Duodenal mucosa (tissue), 2 donors: ENCODE results near the gene GALNT10.

Experiments
- H3K27ac ChIP-seq: one replicate; pipeline ENCODE4 v1.7.0; 2013; ENCODE audit warnings: low read depth, low read length
- H3K27me3 ChIP-seq, 2 donors: one replicate each; pipeline ENCODE4 v1.7.0; 2013; ENCODE audit warnings: low read length in 2 of 2, control low read depth in 1 of 2; ENCODE audit not compliant: insufficient read depth in 2 of 2, control insufficient read depth in 1 of 2
- H3K36me3 ChIP-seq, 2 donors: one replicate each; pipeline ENCODE4 v1.7.0; 2013; ENCODE audit warnings: low read length in 2 of 2, control low read depth in 1 of 2; ENCODE audit not compliant: insufficient read depth in 2 of 2, control insufficient read depth in 1 of 2
- H3K4me1 ChIP-seq, 2 donors: one replicate each; pipeline ENCODE4 v1.7.0; 2013; ENCODE audit warnings: low read length in 2 of 2, control low read depth in 1 of 2; ENCODE audit not compliant: insufficient read depth in 2 of 2, control insufficient read depth in 1 of 2
- H3K4me3 ChIP-seq, 2 donors: one replicate each; pipeline ENCODE4 v1.7.0; 2013; ENCODE audit warnings: low read length in 2 of 2, low read depth in 1 of 2
- H3K9ac ChIP-seq, 2 donors: one replicate each; pipeline ENCODE4 v1.7.0; 2013; ENCODE audit warnings: low read length in 2 of 2, low read depth in 1 of 2
- H3K9me3 ChIP-seq, 2 donors: one replicate each; pipeline ENCODE4 v1.7.0; 2013; ENCODE audit warnings: low read length in 2 of 2, control low read depth in 1 of 2; ENCODE audit not compliant: control insufficient read depth in 1 of 2

The GALNT10 gene

DNA sequence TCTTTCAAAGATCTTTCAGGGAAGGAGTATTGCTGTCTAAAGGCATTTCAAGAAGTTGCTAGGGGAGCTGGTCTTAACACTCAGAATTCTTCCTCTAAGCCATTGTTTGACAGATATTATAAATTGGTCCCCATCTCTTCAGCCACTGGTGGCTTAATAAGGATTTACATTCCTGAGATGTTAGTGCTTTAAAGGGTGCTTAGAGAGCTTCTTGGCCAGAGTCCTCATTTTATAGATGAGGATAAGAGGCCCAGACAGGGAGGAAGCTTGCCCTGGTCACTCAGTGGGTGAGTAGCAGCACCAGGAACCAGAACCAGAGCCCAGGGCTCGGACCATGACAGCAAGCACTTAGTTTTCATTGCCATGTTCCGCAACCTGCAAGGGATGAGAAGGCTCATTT, 53.2 kb downstream of the GALNT10 start:
- peaks cover 0 to 2% of the 10 kb centered on the region in 2 donors for H3K9me3 ChIP-seq
- no peaks in the 10 kb centered on the region for H3K27me3 ChIP-seq
- peaks cover 4 to 11% of the 10 kb centered on the region in 2 donors for H3K4me1 ChIP-seq
- H3K36me3 ChIP-seq = no peaks in the 10 kb centered on the region
- H3K27ac ChIP-seq = no peak overlapping the region
- H3K4me3 ChIP-seq = no peak overlapping the region
- H3K9ac ChIP-seq = no peak overlapping the region

DNA sequence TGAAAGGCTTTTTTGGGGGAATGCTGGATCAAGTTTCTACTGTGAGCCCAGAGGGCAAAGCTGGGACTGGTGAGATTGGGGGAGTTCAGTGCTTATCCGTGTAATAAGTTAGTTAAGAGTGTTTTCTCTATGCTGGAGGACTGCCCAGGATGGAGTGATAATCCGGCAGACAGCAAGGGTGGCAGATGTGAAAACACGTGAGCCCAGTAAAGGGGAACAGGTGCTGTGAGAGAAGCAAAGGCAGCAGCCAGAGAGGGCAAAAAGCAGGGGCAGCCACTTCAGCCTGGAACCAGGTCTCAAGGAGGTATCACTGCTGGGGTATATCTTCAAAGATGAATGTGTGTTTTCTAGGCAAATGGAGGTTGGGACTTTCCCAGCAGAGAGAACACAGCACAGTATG, 53.9 kb downstream of the GALNT10 start:
- H3K4me3 ChIP-seq = no peak overlapping the region
- no peaks in the 10 kb centered on the region for H3K36me3 ChIP-seq
- no peak overlapping the region for H3K27ac ChIP-seq
- peaks cover 0 to 2% of the 10 kb centered on the region in 2 donors for H3K9me3 ChIP-seq
- H3K9ac ChIP-seq = no peak overlapping the region
- H3K27me3 ChIP-seq = no peaks in the 10 kb centered on the region
- peaks cover 4 to 9% of the 10 kb centered on the region in 2 donors for H3K4me1 ChIP-seq

DNA sequence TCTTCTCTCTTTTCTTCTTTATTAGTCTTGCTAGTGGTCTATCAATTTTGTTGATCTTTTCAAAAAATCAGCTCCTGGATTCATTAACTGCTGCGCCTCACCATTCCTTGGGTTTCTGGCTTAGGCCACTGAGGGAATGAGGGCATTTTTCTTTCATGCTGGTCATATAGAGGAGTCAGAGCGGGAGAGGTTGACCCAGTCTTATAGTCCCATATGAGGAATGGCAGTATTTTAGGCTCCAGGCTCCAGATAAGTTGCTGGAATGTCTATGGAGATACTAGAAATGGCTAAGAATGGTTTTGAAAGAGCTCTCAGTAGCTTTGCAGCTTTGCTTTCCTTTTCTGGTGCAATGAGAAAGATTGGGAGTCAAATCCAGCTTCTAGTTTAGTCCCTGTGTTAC, 58.2 kb downstream of the GALNT10 start:
- H3K9me3 ChIP-seq = peaks cover 0 to 2% of the 10 kb centered on the region in 2 donors
- no peaks in the 10 kb centered on the region for H3K27me3 ChIP-seq
- no peaks in the 10 kb centered on the region for H3K4me1 ChIP-seq
- H3K4me3 ChIP-seq = no peak overlapping the region
- H3K27ac ChIP-seq = no peak overlapping the region
- H3K9ac ChIP-seq = no peak overlapping the region
- H3K36me3 ChIP-seq = no peaks in the 10 kb centered on the region

- H3K27me3 ChIP-seq = no peaks in the 10 kb centered on the region
Measured at GRCh38 chr5:154249826-154250225, 59.3 kb downstream of the GALNT10 start.

GRCh38 chr5:154251529-154251928, 61.0 kb downstream of the GALNT10 start:
- no peak overlapping the region for H3K4me3 ChIP-seq
- H3K27me3 ChIP-seq = no peaks in the 10 kb centered on the region
- no peaks in the 10 kb centered on the region for H3K9me3 ChIP-seq
- H3K36me3 ChIP-seq = no peaks in the 10 kb centered on the region
- H3K9ac ChIP-seq = no peak overlapping the region
- H3K4me1 ChIP-seq = peaks cover 13 to 22% of the 10 kb centered on the region in 2 donors
- H3K27ac ChIP-seq = no peak overlapping the region

More at GRCh38 chr5:154249826-154250225, 59.3 kb downstream of the GALNT10 start:
- Histone ChIP-seq H3K36me3 (no peaks in the 10 kb centered on the region), H3K4me1 (peaks cover 3 to 6% of the 10 kb centered on the region in 2 donors), H3K9ac (no peak overlapping the region), H3K4me3 (no peak overlapping the region), H3K9me3 (no peaks in the 10 kb centered on the region), H3K27ac (no peak overlapping the region)

DNA sequence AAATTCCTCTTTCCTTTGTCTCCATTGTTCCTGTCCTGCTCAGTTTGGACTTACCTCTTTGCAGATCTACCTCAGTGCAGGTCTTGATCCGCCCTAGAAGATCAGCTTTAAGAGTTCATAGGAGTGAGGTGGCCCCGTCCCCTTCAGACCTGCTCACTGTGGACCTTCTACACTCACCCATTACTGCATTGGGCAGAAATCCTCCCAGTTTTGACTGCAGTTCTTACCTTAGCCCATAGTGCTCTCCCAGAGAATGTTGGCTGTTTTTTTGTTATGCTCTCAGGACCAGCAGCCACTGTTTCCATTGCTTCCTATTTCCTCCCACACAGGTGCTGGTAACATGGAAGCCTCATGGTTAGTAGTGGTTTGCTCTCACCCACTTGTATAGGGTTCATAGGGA, 63.3 kb downstream of the GALNT10 start:
- Histone ChIP-seq H3K36me3 (no peaks in the 10 kb centered on the region), H3K9ac (no peak overlapping the region), H3K4me1 (peaks cover 21 to 43% of the 10 kb centered on the region in 2 donors), H3K27me3 (no peaks in the 10 kb centered on the region), H3K4me3 (no peak overlapping the region), H3K27ac (no peak overlapping the region), H3K9me3 (no peaks in the 10 kb centered on the region)

- H3K27ac ChIP-seq = no peak overlapping the region
Measured at GRCh38 chr5:154254896-154255295, 64.4 kb downstream of the GALNT10 start.

GRCh38 chr5:154257046-154257445, 66.5 kb downstream of the GALNT10 start:
- Histone ChIP-seq H3K27ac (no peak overlapping the region), H3K9me3 (no peaks in the 10 kb centered on the region), H3K9ac (no peak overlapping the region), H3K36me3 (no peaks in the 10 kb centered on the region), H3K4me1 (peaks cover 21 to 54% of the 10 kb centered on the region in 2 donors), H3K27me3 (no peaks in the 10 kb centered on the region), H3K4me3 (no peak overlapping the region)

More at GRCh38 chr5:154254896-154255295, 64.4 kb downstream of the GALNT10 start:
- peaks cover 21 to 51% of the 10 kb centered on the region in 2 donors for H3K4me1 ChIP-seq
- H3K36me3 ChIP-seq = no peaks in the 10 kb centered on the region
- no peak overlapping the region for H3K9ac ChIP-seq
- H3K9me3 ChIP-seq = no peaks in the 10 kb centered on the region
- H3K27me3 ChIP-seq = no peaks in the 10 kb centered on the region
- H3K4me3 ChIP-seq = no peak overlapping the region

- H3K4me1 ChIP-seq = peaks cover 21 to 54% of the 10 kb centered on the region in 2 donors
- no peak overlapping the region for H3K4me3 ChIP-seq
- H3K9ac ChIP-seq = no peak overlapping the region
- no peaks in the 10 kb centered on the region for H3K36me3 ChIP-seq
- no peaks in the 10 kb centered on the region for H3K27me3 ChIP-seq
- no peak overlapping the region for H3K27ac ChIP-seq
- H3K9me3 ChIP-seq = no peaks in the 10 kb centered on the region
Measured at GRCh38 chr5:154258531-154259217, 68.1 kb downstream of the GALNT10 start.

GRCh38 chr5:154260224-154260927, 69.8 kb downstream of the GALNT10 start:
- H3K27me3 ChIP-seq = no peaks in the 10 kb centered on the region
- H3K4me3 ChIP-seq = no peak overlapping the region
- H3K27ac ChIP-seq = no peak overlapping the region
- no peak overlapping the region for H3K9ac ChIP-seq
- peaks cover 12 to 43% of the 10 kb centered on the region in 2 donors for H3K4me1 ChIP-seq
- no peaks in the 10 kb centered on the region for H3K36me3 ChIP-seq
- no peaks in the 10 kb centered on the region for H3K9me3 ChIP-seq
